ENCODE measurements around the gene SBF2. TPM values are rescaled to one million over a fixed set of nuclear protein-coding genes. Genes with fewer than 3 reads are reported as not detected.

The SBF2 gene
- total RNA-seq, 1 donor from 2014 or later, result 44.9 TPM

GRCh38 chr11:9759519-9760192, 534.4 kb downstream of the SBF2 start:
- Mint-ChIP-seq H3K27me3 (no peaks in the 10 kb centered on the region), H3K4me3 (ENCODE audit: low read depth) (peak overlapping the region; percentile 76), H3K9me3 (ENCODE audit: low read depth) (no peaks in the 10 kb centered on the region), H3K27ac (peak overlapping the region; percentile 92), H3K4me1 (ENCODE audit: low read depth) (peaks cover 17% of the 10 kb centered on the region), H3K36me3 (ENCODE audit: insufficient read depth) (no peaks in the 10 kb centered on the region)
- DNase-seq (ENCODE audit: low spot score, unreplicated experiment), result no peak
- no peak for TF ChIP-seq CTCF (IDR thresholded peaks at IDR 0.05; ENCODE audit: unreplicated experiment)

GRCh38 chr11:9758637-9759518, 535.1 kb downstream of the SBF2 start:
- no peaks in the 10 kb centered on the region for H3K9me3 Mint-ChIP-seq (ENCODE audit: low read depth)
- H3K27ac Mint-ChIP-seq, result peak overlapping the region; percentile 92
- H3K36me3 Mint-ChIP-seq (ENCODE audit: insufficient read depth), result no peaks in the 10 kb centered on the region
- peaks cover 13% of the 10 kb centered on the region for H3K4me1 Mint-ChIP-seq (ENCODE audit: low read depth)
- H3K4me3 Mint-ChIP-seq (ENCODE audit: low read depth), result peak overlapping the region; percentile 76
- TF ChIP-seq CTCF (IDR thresholded peaks at IDR 0.05; ENCODE audit: unreplicated experiment), result no peak
- H3K27me3 Mint-ChIP-seq, result no peaks in the 10 kb centered on the region
- peak; percentile 52 for DNase-seq (ENCODE audit: low spot score, unreplicated experiment)

GRCh38 chr11:9757809-9758636, 536.0 kb downstream of the SBF2 start:
- no peaks in the 10 kb centered on the region for H3K27me3 Mint-ChIP-seq
- TF ChIP-seq CTCF (IDR thresholded peaks at IDR 0.05; ENCODE audit: unreplicated experiment), result peak; percentile 97
- peak overlapping the region; percentile 76 for H3K4me3 Mint-ChIP-seq (ENCODE audit: low read depth)
- no peaks in the 10 kb centered on the region for H3K36me3 Mint-ChIP-seq (ENCODE audit: insufficient read depth)
- peak; percentile 84 for DNase-seq (ENCODE audit: low spot score, unreplicated experiment)
- H3K4me1 Mint-ChIP-seq (ENCODE audit: low read depth), result peaks cover 13% of the 10 kb centered on the region
- peak overlapping the region; percentile 69 for H3K27ac Mint-ChIP-seq
- no peaks in the 10 kb centered on the region for H3K9me3 Mint-ChIP-seq (ENCODE audit: low read depth)

- no peak for DNase-seq (ENCODE audit: low spot score, unreplicated experiment)
- peak overlapping the region; percentile 61 for H3K27ac Mint-ChIP-seq
- H3K4me1 Mint-ChIP-seq (ENCODE audit: low read depth), result peaks cover 13% of the 10 kb centered on the region
- no peaks in the 10 kb centered on the region for H3K36me3 Mint-ChIP-seq (ENCODE audit: insufficient read depth)
- TF ChIP-seq CTCF (IDR thresholded peaks at IDR 0.05; ENCODE audit: unreplicated experiment), result no peak
- no peaks in the 10 kb centered on the region for H3K9me3 Mint-ChIP-seq (ENCODE audit: low read depth)
- H3K27me3 Mint-ChIP-seq, result no peaks in the 10 kb centered on the region
- no peak overlapping the region for H3K4me3 Mint-ChIP-seq (ENCODE audit: low read depth)
These were observed 537.1 kb downstream of the SBF2 start for GRCh38 chr11:9756878-9757277.

GRCh38 chr11:9756461-9756860, 537.6 kb downstream of the SBF2 start:
- H3K9me3 Mint-ChIP-seq (ENCODE audit: low read depth), result no peaks in the 10 kb centered on the region
- peaks cover 13% of the 10 kb centered on the region for H3K4me1 Mint-ChIP-seq (ENCODE audit: low read depth)
- TF ChIP-seq CTCF (IDR thresholded peaks at IDR 0.05; ENCODE audit: unreplicated experiment), result no peak
- H3K27me3 Mint-ChIP-seq, result no peaks in the 10 kb centered on the region
- H3K36me3 Mint-ChIP-seq (ENCODE audit: insufficient read depth), result no peaks in the 10 kb centered on the region
- DNase-seq (ENCODE audit: low spot score, unreplicated experiment), result no peak
- no peak overlapping the region for H3K4me3 Mint-ChIP-seq (ENCODE audit: low read depth)
- H3K27ac Mint-ChIP-seq, result peak overlapping the region; percentile 61
